WTC11 (cell line): ENCODE results near the gene FBXO41. TPM values are rescaled to one million over a fixed set of nuclear protein-coding genes. Genes with fewer than 3 reads are reported as not detected.

Experiments
- ATAC-seq: fragments of 200-7000 bp; cut with Tn5 transposase; 2 replicates; pipeline ENCODE4 v1.10.0; 2021; ENCODE audit warnings: mild to moderate bottlenecking, moderate library complexity
- CTCF ChIA-PET: fragments of 300-600 bp; sonication (Branson Sonifier 250); formaldehyde crosslinking; loops from one replicate; lab custom pipeline; 2021; ENCODE audit warnings: antibody characterized with exemption; lab: Charles Lee
- POLR2A ChIA-PET: fragments of 350-600 bp; sonication (Branson Sonifier 250); formaldehyde crosslinking; loops from one replicate; lab custom pipeline; 2021; ENCODE audit warnings: antibody characterized with exemption; lab: Charles Lee
- DNase-seq: peaks from one replicate; pipeline ENCODE4 v3.0.0; 2021; ENCODE audit warnings: low spot score
- H3K27ac Mint-ChIP-seq: 2 replicates; pipeline ENCODE4 v1.8.0; 2021; ENCODE audit warnings: mixed read lengths
- H3K27me3 Mint-ChIP-seq: 2 replicates; pipeline ENCODE4 v1.8.0; 2021; ENCODE audit warnings: low read depth, mild to moderate bottlenecking, moderate library complexity, mixed read lengths
- H3K36me3 Mint-ChIP-seq: 2 replicates; pipeline ENCODE4 v1.8.0; 2021; ENCODE audit warnings: mixed read lengths
- H3K4me1 Mint-ChIP-seq: 2 replicates; pipeline ENCODE4 v1.8.0; 2022; ENCODE audit warnings: mixed read lengths
- H3K4me3 Mint-ChIP-seq: 2 replicates; pipeline ENCODE4 v1.8.0; 2021; ENCODE audit warnings: mild to moderate bottlenecking, moderate library complexity, mixed read lengths
- H3K9me3 Mint-ChIP-seq: 2 replicates; pipeline ENCODE4 v1.8.0; 2021; ENCODE audit warnings: mixed read lengths
- AR ChIP-seq: fragments of 250-450 bp; sonication (Bioruptor Pico); IDR thresholded peaks from 2 replicates; pipeline ENCODE4 v1.9.0; 2021; ENCODE audit warnings: mild to moderate bottlenecking
- ATF1 ChIP-seq: sonication (generic); formaldehyde crosslinking; IDR thresholded peaks from 2 replicates; pipeline ENCODE4 v1.8.1; 2023; ENCODE audit warnings: mild to moderate bottlenecking, moderate library complexity, missing genetic modification reagents
- CBFB ChIP-seq: sonication (generic); formaldehyde crosslinking; IDR thresholded peaks from 2 replicates; pipeline ENCODE4 v1.8.1; 2022; ENCODE audit warnings: mild to moderate bottlenecking, low read depth, missing genetic modification reagents
- CREB1 ChIP-seq: sonication (generic); formaldehyde crosslinking; IDR thresholded peaks from 2 replicates; pipeline ENCODE4 v1.8.0; 2023; ENCODE audit warnings: mild to moderate bottlenecking, missing genetic modification reagents
- CREM ChIP-seq: sonication (generic); formaldehyde crosslinking; IDR thresholded peaks from 2 replicates; pipeline ENCODE4 v1.8.1; 2022; ENCODE audit warnings: mild to moderate bottlenecking, missing genetic modification reagents, moderate library complexity
- EMX1 ChIP-seq: fragments of 250-450 bp; sonication (Bioruptor Pico); IDR thresholded peaks from 2 replicates; pipeline ENCODE4 v1.8.0; 2021; ENCODE audit warnings: mild to moderate bottlenecking
- ERG ChIP-seq: fragments of 250-450 bp; sonication (Bioruptor Pico); IDR thresholded peaks from 2 replicates; pipeline ENCODE4 v1.8.0; 2021; ENCODE audit warnings: mild to moderate bottlenecking
- FOXJ3 ChIP-seq: sonication (generic); formaldehyde crosslinking; IDR thresholded peaks from 2 replicates; pipeline ENCODE4 v1.9.0; 2021; ENCODE audit warnings: missing genetic modification reagents, mild to moderate bottlenecking, borderline replicate concordance
- GTF2I ChIP-seq: fragments of 250-450 bp; sonication (Bioruptor Pico); conservative IDR thresholded peaks from 2 replicates; pipeline ENCODE4 v1.4.0; 2021; ENCODE audit warnings: mild to moderate bottlenecking
- HMGA2 ChIP-seq: fragments of 250-450 bp; sonication (Bioruptor Pico); IDR thresholded peaks from 2 replicates; pipeline ENCODE4 v1.4.0; 2021; ENCODE audit warnings: mild to moderate bottlenecking, moderate library complexity
- IRF2 ChIP-seq: sonication (generic); formaldehyde crosslinking; IDR thresholded peaks from 2 replicates; pipeline ENCODE4 v1.8.0; 2022; ENCODE audit warnings: low read depth, missing genetic modification reagents, borderline replicate concordance
- MAX ChIP-seq: sonication (generic); formaldehyde crosslinking; IDR thresholded peaks from 2 replicates; pipeline ENCODE4 v1.8.0; 2022; ENCODE audit warnings: mild to moderate bottlenecking, missing genetic modification reagents
- MYBL2 ChIP-seq: sonication (generic); formaldehyde crosslinking; IDR thresholded peaks from 2 replicates; pipeline ENCODE4 v1.8.1; 2023; ENCODE audit warnings: mild to moderate bottlenecking, moderate library complexity, missing genetic modification reagents
- NFE2L1 ChIP-seq: sonication (generic); formaldehyde crosslinking; IDR thresholded peaks from 2 replicates; pipeline ENCODE4 v1.8.1; 2023; ENCODE audit warnings: missing genetic modification reagents
- NR3C1 ChIP-seq: sonication (generic); formaldehyde crosslinking; conservative IDR thresholded peaks from 2 replicates; pipeline ENCODE4 v1.8.1; 2023; ENCODE audit warnings: low read depth, mild to moderate bottlenecking, missing genetic modification reagents
- OVOL2 ChIP-seq: fragments of 250-450 bp; sonication (Bioruptor Pico); IDR thresholded peaks from 2 replicates; pipeline ENCODE4 v1.9.0; 2021; ENCODE audit warnings: mild to moderate bottlenecking, borderline replicate concordance
- PRRX2 ChIP-seq: fragments of 250-450 bp; sonication (Bioruptor Pico); IDR thresholded peaks from 2 replicates; pipeline ENCODE4 v1.8.0; 2021; ENCODE audit warnings: mild to moderate bottlenecking
- SP1 ChIP-seq: sonication (generic); formaldehyde crosslinking; conservative IDR thresholded peaks from 2 replicates; pipeline ENCODE4 v1.8.1; 2022; ENCODE audit warnings: missing genetic modification reagents
- TCF7 ChIP-seq: sonication (generic); formaldehyde crosslinking; IDR thresholded peaks from 2 replicates; pipeline ENCODE4 v1.8.0; 2022; ENCODE audit warnings: mild to moderate bottlenecking, low read depth, missing genetic modification reagents, moderate library complexity
- USF1 ChIP-seq: sonication (generic); formaldehyde crosslinking; IDR thresholded peaks from 2 replicates; pipeline ENCODE4 v1.8.0; 2022; ENCODE audit warnings: mild to moderate bottlenecking, missing genetic modification reagents
- USF2 ChIP-seq: sonication (generic); formaldehyde crosslinking; IDR thresholded peaks from 2 replicates; pipeline ENCODE4 v1.8.1; 2023; ENCODE audit warnings: mild to moderate bottlenecking, missing genetic modification reagents, moderate library complexity
- ZBTB21 ChIP-seq: sonication (generic); formaldehyde crosslinking; IDR thresholded peaks from 2 replicates; pipeline ENCODE4 v1.8.1; 2023; ENCODE audit warnings: mild to moderate bottlenecking, missing genetic modification reagents, borderline replicate concordance
- ZNF416 ChIP-seq: fragments of 250-450 bp; sonication (Bioruptor Pico); IDR thresholded peaks from 2 replicates; pipeline ENCODE4 v1.9.0; 2021; ENCODE audit warnings: mild to moderate bottlenecking, inconsistent platforms
- ZNF512 ChIP-seq: sonication (generic); formaldehyde crosslinking; IDR thresholded peaks from 2 replicates; pipeline ENCODE4 v1.8.1; 2022; ENCODE audit warnings: missing genetic modification reagents, borderline replicate concordance
- ZNF671 ChIP-seq: fragments of 250-450 bp; sonication (Bioruptor Pico); IDR thresholded peaks from 2 replicates; pipeline ENCODE4 v1.8.0; 2021; ENCODE audit warnings: mild to moderate bottlenecking
- ZSCAN18 ChIP-seq: fragments of 250-450 bp; sonication (Bioruptor Pico); IDR thresholded peaks from 2 replicates; pipeline ENCODE4 v2.1.2; 2022; ENCODE audit warnings: mild to moderate bottlenecking, moderate library complexity
- total RNA-seq: library from RNA; stranded (reverse); gene quantifications from 3 replicates; pipeline ENCODE4 v1.2.3, GENCODE V29; 2021

Gene FBXO41
- total RNA-seq, 1 experiment from 2014 or later, result 19.2 TPM

- Mint-ChIP-seq H3K36me3 (peaks cover 84% of the 10 kb centered on the region), H3K4me1 (no peaks in the 10 kb centered on the region), H3K27ac (no peak overlapping the region), H3K9me3 (no peaks in the 10 kb centered on the region), H3K4me3 (no peak overlapping the region), H3K27me3 (no peaks in the 10 kb centered on the region)
- ATAC-seq (no peak), DNase-seq (no peak)
- POLR2A ChIA-PET, result interaction anchor here (0.6 to 1.8 kb wide), 2 partner anchors 15 to 215 kb away, joined by 7 read pairs; partner anchors contain the start of gene CCT7
- TF ChIP-seq OVOL2 (CRISPR knock-in tag), result no peak
- no peak for TF ChIP-seq CBFB (CRISPR knock-in tag)
- no peak for TF ChIP-seq HMGA2 (CRISPR knock-in tag)
- TF ChIP-seq EMX1, result no peak
- TF ChIP-seq ZNF416 (CRISPR knock-in tag), result no peak
- no peak for TF ChIP-seq ZBTB21 (CRISPR knock-in tag)
- no peak for TF ChIP-seq FOXJ3 (CRISPR knock-in tag)
- TF ChIP-seq TCF7, result no peak
- TF ChIP-seq AR (CRISPR knock-in tag), result no peak
- CTCF ChIA-PET, result no interaction called here
Observed at GRCh38 chr2:73249636-73250035, 34.6 kb downstream of the FBXO41 start.

- H3K27me3 Mint-ChIP-seq, result no peaks in the 10 kb centered on the region
- CTCF ChIA-PET, result interaction anchor here (0.6 to 1.2 kb wide), 2 partner anchors 14 to 46 kb away, joined by 3 read pairs; no protein-coding TSS in a partner anchor
- H3K27ac Mint-ChIP-seq, result no peak overlapping the region
- H3K4me3 Mint-ChIP-seq, result no peak overlapping the region
- no peaks in the 10 kb centered on the region for H3K9me3 Mint-ChIP-seq
- H3K4me1 Mint-ChIP-seq, result no peaks in the 10 kb centered on the region
- POLR2A ChIA-PET, result interaction anchor here (1.0 kb wide), 1 partner anchor 12 kb away, joined by 5 read pairs; no protein-coding TSS in a partner anchor
- ATAC-seq (no peak), DNase-seq (no peak)
- peaks cover 89% of the 10 kb centered on the region for H3K36me3 Mint-ChIP-seq
- TF ChIP-seq NR3C1 (CRISPR knock-in tag), result no peak
- TF ChIP-seq ATF1 (CRISPR knock-in tag), result no peak
- TF ChIP-seq ZSCAN18 (CRISPR knock-in tag), result no peak
- no peak for TF ChIP-seq GTF2I (CRISPR knock-in tag)
- no peak for TF ChIP-seq MYBL2 (CRISPR knock-in tag)
- TF ChIP-seq CREB1 (CRISPR knock-in tag), result no peak
- TF ChIP-seq CREM (CRISPR knock-in tag), result no peak
- no peak for TF ChIP-seq ERG (CRISPR knock-in tag)
- no peak for TF ChIP-seq NFE2L1 (CRISPR knock-in tag)
- no peak for TF ChIP-seq USF2 (CRISPR knock-in tag)
- no peak for TF ChIP-seq IRF2 (CRISPR knock-in tag)
- TF ChIP-seq TCF7, result no peak
- TF ChIP-seq PRRX2 (CRISPR knock-in tag), result no peak
- no peak for TF ChIP-seq SP1
- TF ChIP-seq USF1 (CRISPR knock-in tag), result no peak
- no peak for TF ChIP-seq ZNF512 (CRISPR knock-in tag)
- no peak for TF ChIP-seq ZNF671
- no peak for TF ChIP-seq MAX
Observed at GRCh38 chr2:73246850-73247249, 37.4 kb downstream of the FBXO41 start.
